HG03442 (cell line): ENCODE results near the gene TTYH3.

Experiments
- ATAC-seq: cut with Tn5 transposase; IDR thresholded peaks from one replicate; pipeline ENCODE4 v1.9.1; 2021; ENCODE audit warnings: mild to moderate bottlenecking, moderate library complexity; ENCODE audit not compliant: unreplicated experiment

TTYH3 gene

DNA sequence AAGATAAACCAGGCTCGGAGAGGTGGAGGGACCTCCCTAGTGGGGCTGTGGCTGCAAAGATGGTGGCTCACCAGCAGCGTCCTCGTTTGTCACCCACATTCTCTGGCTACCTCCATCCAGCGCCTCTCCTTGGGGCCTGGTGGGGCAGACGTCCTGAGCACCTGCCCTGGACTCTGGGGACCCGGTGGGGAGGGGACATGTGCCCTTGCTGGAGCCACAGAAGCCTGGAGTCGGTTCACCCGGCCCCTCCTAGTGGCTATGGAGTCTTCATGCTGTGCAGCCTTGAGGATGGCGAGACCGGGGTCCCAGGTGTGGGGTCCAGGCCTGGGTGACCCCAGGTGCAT lies 14.5 kb downstream of the TTYH3 start:
- no peak for ATAC-seq

DNA sequence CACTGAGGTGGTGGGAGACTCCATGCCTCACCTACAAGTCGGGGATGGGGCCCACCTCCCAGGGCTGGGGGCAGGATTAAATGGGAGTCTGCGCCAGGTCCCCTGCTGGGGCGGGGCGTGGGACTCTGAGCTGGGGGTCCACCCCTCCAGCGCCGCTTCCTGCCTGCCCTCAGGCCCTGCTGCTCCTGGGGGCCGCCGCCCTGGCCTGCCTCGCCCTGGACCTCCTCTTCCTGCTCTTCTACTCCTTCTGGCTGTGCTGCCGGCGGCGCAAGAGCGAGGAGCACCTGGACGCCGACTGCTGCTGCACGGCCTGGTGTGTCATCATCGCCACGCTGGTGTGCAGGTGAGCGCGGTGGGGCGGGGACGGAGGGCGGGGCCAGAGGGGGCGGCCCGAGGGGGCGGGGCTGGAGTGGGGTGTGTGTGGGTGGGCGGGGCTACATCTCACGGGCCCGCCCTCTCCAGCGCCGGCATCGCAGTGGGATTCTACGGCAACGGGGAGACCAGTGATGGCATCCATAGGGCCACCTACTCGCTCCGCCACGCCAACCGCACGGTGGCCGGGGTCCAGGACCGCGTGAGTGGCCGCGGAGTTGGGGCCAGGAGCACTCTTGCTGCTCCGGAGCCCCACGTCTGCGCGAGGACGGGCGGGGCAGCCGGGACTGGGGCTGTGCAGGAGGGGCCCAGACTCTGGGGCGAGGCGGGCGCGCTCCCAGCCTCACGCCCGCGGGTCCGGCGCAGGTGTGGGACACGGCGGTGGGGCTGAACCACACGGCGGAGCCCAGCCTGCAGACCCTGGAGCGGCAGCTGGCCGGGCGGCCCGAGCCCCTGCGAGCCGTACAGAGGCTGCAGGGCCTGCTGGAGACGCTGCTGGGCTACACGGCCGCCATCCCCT lies 15.1 kb downstream of the TTYH3 start:
- ATAC-seq, result no peak

DNA sequence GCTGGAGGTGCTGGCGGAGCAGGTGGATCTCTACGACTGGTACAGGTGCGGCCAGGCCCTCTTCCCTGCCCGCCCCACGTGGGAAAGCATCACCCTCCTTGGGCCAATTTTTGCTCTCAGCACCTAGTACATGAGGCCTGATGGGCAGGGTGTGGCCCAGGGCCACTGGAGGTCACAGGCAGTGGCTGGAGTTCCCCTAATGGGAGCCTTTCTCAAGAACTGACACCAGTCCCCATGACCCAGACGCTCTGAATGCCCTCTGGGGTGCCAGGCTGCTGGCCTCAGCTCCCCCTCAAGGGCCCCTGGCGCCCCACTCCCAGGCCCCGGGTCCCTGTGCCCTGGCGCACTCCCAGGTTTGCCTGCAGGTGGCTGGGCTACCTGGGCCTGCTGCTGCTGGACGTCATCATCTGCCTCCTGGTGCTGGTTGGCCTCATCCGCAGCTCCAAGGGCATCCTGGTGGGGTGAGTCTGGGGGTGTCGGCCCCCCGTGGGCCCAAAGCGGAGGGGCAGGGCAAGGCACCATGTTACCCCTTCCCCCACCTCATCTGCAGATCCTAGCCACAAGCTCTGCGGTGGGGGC lies 15.9 kb downstream of the TTYH3 start:
- ATAC-seq, result no peak

DNA sequence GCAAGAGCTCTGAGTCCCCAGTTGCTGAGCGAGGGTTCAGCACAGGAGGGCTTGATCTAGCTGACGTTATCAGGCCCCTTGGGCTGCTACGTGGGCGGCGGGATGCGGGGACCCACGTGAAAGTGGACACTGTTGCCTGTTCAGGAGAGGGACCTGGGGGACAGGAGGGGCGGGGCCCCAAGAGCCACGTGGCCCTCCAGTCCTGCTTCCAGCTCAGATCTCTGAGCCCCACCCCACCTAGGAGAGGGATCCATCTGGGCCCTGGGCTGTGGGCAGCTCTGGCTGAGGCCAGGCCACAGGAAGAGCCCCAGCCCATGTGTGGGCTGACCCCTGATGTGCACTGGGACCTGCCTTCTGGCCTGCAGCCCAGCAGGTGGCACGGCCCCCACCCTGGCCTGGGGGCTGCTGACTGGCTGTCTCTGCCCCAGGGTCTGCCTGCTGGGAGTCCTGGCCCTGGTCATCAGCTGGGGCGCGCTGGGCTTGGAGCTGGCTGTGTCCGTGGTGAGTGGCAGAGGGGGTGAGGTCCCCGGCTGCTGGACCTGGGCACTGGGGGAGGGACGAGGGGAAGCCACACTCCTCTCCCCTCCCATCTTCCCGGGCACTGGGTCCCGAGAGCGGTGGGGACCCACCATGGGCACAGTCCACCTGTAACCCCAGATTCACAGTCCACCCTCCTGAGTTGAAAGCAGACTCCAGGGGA lies 17.5 kb downstream of the TTYH3 start:
- ATAC-seq, result no peak

DNA sequence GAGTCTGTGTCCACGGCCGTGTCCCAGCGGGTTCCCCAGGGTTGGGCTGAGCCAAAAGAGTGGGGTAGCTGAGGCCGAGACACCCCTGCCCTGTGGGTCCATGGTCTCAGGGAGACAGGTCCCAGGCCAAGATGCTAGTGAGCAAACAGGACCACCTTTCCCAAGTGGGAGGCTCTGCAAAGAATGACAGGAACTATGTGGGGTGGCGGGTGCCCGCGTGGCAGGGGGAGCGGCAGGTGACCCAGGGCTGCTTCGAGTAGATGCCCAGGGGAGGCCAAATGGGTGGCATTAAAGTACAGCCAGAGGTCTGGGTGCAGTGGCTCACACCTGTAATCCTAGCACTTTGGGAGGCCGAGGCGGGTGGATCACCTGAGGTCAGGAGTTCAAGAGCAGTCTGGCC lies 18.2 kb downstream of the TTYH3 start:
- ATAC-seq, result no peak

DNA sequence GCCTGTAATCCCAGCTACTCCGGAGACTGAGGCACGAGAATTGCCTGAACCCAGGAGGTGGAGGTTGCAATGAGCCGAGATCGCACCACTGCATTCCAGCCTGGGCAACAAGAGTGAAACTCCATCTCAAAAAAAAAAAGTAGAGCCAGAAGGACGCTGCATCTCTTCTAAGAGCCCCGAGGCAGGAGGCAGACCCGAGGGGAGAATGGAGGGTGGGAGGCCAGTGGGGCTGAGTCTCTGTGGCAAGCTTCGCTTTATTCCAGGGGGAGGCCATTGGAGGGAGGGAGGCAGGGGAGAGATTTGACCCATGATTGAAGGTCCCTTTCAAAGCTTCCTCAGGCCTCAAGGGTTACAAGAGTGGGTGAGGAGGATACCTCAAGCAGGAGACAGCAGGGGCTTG lies 18.7 kb downstream of the TTYH3 start:
- ATAC-seq, result no peak

DNA sequence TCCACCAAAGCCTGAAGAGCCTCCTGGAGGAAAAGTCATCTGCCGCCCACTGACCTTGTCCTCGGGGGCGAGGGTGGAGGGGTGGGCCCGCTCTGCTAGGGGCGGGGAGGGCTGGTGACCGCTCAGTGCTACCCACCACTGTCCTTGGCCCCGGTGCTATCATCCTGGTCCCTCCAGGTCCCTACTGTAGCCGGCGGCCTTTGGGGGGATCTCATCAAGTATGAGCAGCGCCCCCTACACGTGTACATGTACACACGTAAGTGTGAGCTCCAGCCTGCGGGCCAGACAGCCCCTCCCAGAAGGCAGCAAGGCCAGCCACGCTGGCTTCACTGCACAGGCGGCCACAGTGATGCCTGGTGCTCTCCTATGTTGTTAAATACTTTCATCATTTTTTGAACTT lies 19.6 kb downstream of the TTYH3 start:
- no peak for ATAC-seq

DNA sequence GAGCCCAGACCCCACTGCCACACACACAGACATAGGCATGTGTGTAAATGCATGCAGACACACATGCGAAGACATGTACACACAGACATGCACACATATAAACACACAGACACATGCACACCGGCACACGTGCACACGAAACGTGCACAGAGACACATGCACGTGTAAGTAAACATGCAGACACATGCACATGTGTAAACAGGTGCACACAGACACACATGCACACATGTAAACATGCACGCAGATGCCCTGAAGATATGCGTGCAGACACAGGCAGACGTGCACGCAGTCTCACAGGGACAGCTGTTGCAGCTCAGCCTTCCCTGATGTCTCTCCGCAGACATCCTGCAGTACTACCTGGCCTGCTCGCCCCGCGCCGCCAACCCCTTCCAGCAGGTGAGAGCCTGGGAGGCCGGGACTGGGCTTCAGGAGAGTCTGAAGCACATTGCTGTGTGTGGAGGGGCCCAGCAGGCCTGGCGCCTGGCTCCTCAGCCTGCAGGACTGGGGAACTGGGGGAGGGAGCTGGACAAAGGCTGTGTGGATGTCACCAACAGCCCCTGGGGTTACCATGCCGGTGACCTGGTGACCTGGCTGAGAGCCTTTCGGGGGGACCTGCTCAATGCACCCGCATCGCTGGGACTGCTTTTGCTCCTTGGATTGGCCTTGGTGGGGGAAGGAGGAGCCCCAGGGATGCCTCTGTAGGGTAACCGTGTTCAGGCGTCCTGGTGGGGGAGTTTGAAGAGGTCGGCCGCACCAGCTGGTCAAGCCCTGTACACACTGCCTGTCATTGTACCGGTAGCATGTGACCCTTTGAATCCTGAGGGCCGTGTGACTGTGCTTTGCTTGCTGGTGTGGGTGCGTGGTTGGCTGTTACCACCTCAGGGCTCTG lies 20.3 kb downstream of the TTYH3 start:
- no peak for ATAC-seq

DNA sequence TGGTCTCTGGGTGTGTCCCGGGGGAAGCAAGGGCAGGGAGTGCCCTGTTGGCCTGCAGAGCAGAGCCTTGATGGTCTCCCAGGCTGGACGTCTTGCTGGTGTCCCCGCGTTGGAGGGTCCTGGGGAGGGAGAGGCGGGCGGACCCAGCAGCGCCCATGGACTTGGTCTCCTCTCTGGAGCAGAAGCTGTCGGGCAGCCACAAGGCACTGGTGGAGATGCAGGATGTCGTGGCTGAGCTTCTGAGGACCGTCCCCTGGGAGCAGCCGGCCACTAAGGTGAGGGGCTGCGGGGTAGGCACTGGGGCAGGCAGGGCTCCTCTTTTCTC lies 20.9 kb downstream of the TTYH3 start:
- no peak for ATAC-seq

DNA sequence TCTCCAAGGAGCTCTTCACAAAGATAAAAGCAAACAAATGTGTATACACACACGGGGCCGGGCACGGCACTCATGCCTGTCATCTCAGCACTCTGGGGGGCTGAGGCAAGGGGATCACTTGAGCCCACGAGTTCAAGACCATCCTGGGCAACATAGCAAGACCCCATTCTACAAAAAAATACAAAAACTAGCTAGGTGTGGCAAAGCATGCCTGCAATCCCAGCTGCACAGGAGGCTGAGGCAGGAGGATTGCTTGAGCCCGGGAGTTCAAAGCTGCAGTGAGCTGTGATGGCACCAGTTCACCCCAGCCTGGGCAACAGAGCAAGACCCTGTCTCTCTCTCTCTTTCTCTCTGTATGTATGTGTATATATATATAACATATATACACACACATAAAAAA lies 22.3 kb downstream of the TTYH3 start:
- ATAC-seq, result no peak

DNA sequence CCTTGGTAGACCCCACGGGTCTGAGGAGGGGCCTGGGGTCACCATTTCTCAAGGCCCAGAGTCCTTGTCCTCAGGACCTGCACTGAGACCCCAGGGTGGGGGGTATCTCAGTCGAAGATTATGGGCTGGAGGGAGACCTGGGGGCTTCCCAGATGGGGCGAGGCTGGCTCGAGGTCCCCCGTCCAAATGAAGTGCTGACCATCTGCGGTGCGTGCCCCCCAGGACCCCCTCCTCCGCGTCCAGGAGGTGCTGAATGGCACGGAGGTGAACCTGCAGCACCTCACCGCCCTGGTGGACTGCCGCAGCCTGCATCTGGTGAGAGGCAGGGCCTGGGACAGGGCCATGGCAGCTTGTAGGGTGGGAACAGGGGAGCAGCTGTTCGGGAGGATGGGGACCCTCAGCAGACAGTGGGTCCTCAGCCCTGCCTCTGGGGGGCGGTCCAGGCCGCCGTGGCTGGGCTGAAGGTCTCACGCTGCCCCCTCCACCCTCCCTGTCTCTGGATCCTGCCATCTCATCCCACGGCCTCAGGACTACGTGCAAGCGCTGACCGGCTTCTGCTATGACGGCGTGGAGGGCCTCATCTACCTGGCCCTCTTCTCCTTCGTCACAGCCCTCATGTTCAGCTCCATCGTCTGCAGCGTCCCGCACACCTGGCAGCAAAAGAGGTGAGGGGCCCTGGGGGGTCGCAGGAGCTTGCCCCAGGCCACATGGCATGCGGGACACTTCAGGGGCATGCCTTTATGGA lies 24.3 kb downstream of the TTYH3 start:
- no peak for ATAC-seq

DNA sequence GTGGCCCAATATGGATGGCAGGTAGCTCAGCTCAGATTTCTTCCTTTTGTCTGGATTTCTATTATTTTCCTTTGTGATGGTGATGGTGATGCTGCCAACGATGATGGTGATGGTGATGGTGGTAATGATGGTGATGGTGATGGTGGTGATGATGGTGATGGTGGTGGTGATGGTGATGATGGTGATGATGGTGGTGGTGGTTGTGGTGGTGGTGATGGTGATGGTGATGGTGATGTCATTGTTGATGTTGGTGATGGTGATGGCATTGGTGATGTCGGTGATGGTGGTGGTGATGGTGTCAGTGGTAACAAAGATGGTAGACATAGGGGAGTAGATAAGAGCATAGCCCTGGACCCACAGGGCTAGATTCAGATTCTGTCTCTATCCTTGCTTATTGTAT lies 25.4 kb downstream of the TTYH3 start:
- ATAC-seq, result no peak

DNA sequence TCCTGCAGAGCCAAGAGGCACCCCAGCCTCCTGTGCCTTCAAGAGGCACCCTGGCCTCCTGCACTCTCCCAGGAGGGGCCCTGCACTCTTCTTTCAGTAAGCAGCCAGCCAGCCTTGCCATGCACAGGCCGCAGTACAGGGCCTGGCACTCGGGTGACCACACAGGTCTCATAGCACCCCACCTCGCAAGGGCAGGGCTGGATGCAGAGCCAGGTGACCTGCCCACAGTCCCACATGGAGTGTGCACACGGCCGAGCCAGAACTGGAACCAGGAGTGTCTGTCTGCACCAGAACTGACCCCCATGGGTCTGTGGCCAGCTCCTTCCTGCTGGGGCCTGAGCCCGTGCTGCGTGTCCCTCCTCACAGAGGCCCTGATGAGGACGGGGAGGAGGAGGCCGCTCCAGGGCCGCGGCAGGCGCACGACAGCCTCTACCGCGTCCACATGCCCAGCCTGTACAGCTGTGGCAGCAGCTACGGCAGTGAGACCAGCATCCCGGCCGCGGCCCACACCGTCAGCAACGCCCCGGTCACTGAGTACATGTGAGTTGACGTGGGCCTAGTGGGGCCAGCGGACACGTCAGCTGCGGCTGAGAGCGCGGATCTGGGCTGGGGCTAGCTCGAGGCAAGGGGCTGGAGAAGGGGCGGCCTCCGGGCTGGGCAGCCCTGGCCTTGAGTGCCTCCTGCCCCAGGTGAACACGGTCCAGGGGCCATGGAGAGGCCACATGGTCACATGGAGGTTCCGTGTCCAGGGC lies 26.3 kb downstream of the TTYH3 start:
- ATAC-seq, result no peak

DNA sequence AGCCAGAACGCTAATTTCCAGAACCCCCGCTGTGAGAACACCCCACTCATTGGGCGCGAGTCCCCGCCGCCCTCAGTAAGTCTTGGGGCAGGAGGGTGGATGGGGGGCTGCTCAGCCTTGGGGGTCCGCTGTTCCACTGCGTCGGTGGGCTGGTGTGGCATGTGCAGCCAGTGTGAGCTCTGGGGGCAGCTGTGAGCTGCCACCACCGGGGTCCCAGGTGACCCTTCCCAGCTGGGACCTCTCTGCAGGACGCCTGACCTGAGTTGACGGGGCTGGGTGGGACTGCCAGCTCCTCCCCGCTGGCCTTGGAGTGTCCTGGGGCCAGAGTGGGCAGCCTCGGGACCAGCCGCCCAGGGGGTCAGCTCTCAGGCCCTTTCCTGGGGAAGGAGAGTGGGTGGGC lies 27.2 kb downstream of the TTYH3 start:
- no peak for ATAC-seq

DNA sequence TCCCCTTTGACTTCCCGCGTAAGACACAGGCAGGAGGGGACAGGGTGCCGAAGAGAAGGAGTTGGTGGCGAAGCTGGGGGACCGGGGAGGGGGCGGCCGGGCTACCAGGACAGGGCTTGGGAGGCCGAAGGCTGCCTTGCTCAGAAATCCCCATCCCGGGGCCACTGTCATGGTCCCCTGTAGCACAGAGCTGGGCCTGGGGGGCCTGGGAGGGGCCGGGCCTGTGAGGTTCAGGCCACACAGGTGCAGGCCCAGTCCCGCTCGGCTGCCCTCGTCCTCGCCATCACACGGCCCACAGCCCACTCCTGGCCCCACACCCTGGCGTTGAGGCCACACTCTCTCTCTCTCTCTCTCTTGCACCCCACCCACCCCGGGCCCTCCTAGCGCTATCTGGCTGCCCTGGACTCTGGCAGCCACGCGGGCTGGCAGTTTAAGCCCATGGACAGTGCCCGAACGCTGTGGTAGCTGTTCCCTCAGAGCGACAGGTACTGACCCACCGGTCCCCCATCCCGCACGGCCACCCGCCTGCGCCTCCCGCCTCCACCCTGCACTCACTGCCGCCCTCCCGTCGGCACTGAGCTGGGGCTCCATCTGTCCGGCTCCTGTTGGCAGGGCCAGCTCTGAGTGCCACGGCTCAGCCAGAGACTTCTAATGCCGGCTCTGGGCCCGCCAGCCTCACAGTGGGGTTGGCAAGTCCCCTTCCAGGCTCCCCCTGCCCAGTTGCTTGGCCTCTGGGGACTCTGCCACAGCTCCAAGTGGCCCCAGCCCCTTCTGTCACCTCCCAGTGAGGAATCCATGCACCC lies 28.0 kb downstream of the TTYH3 start:
- ATAC-seq, result no peak

DNA sequence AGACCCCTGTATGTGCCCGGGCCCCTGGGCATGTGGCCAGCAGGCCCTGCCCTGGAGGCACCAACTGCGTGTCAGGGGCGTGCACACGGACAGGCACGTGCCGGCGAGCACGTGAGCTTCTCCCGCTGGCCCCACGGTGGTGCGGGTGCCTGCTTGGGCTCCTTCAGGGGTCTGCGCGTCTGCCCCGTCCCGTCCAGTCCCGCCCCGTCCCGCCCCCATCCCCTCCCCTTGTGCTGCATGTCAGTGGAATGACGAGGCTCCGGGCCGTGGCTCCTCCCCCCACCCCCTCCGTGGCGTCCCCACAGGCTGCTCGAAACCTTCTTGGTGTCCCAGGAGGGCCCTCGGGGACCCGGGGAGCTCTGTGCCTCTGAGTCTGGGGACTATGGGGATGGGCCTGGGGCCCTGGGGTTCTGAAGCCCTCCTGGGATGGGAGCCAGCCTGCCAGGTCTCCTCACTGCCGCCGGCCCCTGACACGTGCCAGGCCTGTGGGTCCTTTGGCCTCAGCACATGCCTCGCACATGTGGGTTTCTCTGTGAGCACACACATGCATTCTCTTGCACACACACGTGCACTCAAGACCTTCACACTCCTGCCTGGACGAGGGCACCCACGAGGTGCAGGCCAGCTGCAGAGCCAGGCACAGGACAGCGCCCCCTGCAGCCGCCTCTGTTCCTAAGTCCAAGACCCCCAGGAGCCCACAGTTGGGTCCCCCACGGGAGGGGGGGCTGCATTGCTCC lies 28.7 kb downstream of the TTYH3 start:
- no peak for ATAC-seq

DNA sequence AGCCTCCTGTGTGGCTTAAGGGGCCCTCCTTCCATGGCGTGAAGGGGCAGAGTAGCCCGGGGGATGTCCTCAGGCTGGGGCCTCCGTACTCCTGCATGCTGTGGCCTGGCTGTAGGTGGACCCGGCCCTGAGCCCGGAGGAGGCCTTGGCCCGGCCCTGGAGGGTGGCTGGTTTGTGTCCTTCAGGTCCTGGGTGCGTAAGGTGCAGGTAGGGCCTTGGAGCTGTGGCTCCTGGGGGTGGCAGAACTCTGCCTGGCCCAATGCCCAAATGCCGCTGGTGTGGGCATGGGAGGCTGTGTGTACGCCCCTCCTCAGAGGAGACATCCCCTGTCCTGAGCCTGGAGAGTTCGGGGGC lies 29.3 kb downstream of the TTYH3 start:
- no peak for ATAC-seq

DNA sequence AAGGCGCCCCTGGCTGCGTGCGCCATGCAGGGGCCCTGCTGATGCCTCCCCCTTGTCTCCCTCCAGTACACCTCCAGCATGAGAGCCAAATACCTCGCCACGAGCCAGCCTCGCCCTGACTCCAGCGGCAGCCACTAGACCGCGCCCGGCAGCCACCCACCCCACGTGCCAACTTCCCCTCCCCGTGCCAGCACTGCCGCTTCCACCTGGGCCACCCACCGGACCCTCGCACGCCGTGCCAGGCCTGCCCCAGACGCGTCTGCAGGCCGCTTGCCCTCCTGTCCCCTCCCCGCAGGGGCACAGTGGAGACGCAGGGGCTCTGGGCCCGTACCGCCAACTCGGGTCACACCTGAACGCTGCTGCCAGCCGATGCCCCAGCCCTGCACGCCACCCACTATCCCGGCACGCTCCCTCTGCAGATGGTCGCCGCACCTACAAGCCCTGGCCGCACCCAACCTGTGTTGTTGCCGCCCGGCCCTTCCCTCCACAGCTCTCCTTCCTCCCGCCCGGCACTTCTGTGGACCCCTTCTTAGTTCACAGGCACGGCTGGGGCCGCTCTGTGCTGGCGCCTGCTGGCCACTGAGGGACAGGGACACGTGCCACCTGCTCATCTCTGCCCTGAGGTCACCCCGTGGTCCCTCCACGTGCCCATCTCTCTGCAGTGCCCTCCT lies 30.0 kb downstream of the TTYH3 start:
- ATAC-seq, result no peak
